ENCODE results near the gene ECM2.

Gene ECM2

GRCh38 chr9:92468206-92468605, 67.6 kb downstream of the ECM2 start:
- no peak for TF ChIP-seq CTCF (IDR thresholded peaks at IDR 0.05; ENCODE audit: insufficient read depth, missing control alignments)
- FAIRE-seq: no peak

GRCh38 chr9:92467511-92467910, 68.3 kb downstream of the ECM2 start:
- TF ChIP-seq CTCF (IDR thresholded peaks at IDR 0.05; ENCODE audit: insufficient read depth, missing control alignments): no peak
- FAIRE-seq (no peak), DNase-seq (ENCODE audit: insufficient read length, low spot score) (no peak)

More at GRCh38 chr9:92468206-92468605, 67.6 kb downstream of the ECM2 start:
- no peak for DNase-seq (ENCODE audit: insufficient read length, low spot score)

- no peak for FAIRE-seq
- DNase-seq (ENCODE audit: insufficient read length, low spot score): no peak
- TF ChIP-seq CTCF (IDR thresholded peaks at IDR 0.05; ENCODE audit: insufficient read depth, missing control alignments): no peak
Measured at GRCh38 chr9:92467041-92467440, 68.7 kb downstream of the ECM2 start.

- DNase-seq (ENCODE audit: insufficient read length, low spot score): no peak
- FAIRE-seq: no peak
- TF ChIP-seq CTCF (IDR thresholded peaks at IDR 0.05; ENCODE audit: insufficient read depth, missing control alignments): no peak
Measured at GRCh38 chr9:92463984-92464383, 71.8 kb downstream of the ECM2 start.

GRCh38 chr9:92463387-92463786, 72.4 kb downstream of the ECM2 start:
- no peak for TF ChIP-seq CTCF (IDR thresholded peaks at IDR 0.05; ENCODE audit: insufficient read depth, missing control alignments)
- DNase-seq (ENCODE audit: insufficient read length, low spot score) (no peak), FAIRE-seq (no peak)

- TF ChIP-seq CTCF (IDR thresholded peaks at IDR 0.05; ENCODE audit: insufficient read depth, missing control alignments): no peak
- no peak for DNase-seq (ENCODE audit: insufficient read length, low spot score)
- FAIRE-seq: no peak
Measured at GRCh38 chr9:92457576-92457975, 78.2 kb downstream of the ECM2 start.

GRCh38 chr9:92455217-92455616, 80.6 kb downstream of the ECM2 start:
- peak; percentile 13 for TF ChIP-seq CTCF (IDR thresholded peaks at IDR 0.05; ENCODE audit: insufficient read depth, missing control alignments)
- DNase-seq (ENCODE audit: insufficient read length, low spot score) (no peak), FAIRE-seq (no peak)
